Measurements from ENCODE around the gene IL2RA.
"Not testable (repeated sequence)": the region's sequence is repeated elsewhere in the genome, so short reads cannot be mapped to it uniquely, and the experiment has no call there.

Gene IL2RA

DNA sequence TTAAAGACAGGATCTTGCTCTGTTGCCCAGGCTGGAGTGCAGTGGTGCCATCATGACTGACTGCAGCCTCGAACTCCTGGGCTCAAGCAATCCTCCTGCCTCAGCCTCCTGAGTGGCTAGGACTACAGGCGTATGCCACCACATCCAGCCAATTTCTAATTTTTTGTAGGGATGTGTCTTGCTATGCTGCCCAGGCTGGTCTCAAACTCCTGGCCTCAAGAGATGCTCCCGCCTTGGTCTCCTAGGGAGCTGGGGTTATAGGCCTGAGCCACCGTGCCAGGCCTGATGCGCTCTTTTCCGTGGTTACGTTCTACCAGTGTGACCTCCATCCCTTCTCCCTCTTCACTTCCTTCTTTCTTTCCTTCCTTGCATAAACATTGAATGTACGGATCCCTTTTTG lies 50.6 kb downstream of the IL2RA start:
- no peak for DNase-seq

DNA sequence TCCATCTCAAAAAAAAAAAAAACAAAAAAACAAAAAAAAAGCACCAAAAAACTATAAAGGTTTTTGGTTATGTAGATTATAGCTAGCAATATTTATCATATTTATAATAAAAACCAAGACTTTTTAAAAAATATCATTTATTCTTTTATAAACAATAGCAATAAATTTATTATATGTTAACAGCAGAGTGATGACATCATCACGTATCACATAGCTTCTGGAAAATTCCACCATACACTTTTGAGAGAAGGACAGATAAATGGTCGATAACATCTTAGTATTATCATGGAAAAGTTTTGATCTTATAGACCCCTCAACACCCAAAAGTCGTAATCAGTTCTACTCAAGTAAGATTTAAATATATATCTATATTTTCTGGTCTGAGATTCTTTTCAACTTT lies 51.6 kb downstream of the IL2RA start:
- DNase-seq = no peak

DNA sequence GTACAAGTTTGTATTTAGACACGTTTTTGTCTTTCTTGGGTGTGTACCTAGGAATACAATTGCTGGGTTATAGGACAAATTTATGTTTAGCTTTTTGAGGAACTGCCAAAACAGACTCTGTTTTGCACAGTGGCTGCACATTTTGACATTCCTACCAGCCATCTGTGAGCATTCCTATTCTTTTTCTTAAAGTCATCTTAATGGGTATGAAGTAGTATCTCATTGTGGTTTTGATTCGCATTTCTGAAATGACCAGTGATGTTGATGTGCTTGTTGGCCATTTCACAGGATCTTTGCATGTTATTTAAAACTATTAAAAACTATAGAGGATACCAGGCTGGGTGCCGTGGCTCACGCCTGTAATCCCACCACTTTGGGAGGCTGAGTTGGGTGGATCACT lies 52.2 kb downstream of the IL2RA start:
- no peak for DNase-seq

DNA sequence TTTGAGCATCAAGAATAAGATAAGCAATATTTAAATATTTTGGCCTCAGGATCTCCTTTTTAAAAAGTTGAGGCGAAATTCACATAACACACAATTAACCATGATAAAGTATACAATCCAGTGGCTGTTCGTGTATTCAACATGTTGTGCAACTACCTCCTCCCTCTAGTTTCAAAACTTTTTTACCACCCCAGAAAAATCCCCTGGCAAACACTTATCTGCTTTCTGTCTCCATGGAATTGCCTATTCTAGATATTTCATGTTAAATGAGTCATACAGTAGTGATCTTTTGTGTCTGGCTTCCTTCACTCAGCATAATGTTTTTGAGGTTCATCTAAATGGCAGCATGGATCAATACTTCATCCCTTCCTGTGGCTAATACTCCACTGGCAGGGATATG lies 53.0 kb downstream of the IL2RA start:
- no peak for DNase-seq

DNA sequence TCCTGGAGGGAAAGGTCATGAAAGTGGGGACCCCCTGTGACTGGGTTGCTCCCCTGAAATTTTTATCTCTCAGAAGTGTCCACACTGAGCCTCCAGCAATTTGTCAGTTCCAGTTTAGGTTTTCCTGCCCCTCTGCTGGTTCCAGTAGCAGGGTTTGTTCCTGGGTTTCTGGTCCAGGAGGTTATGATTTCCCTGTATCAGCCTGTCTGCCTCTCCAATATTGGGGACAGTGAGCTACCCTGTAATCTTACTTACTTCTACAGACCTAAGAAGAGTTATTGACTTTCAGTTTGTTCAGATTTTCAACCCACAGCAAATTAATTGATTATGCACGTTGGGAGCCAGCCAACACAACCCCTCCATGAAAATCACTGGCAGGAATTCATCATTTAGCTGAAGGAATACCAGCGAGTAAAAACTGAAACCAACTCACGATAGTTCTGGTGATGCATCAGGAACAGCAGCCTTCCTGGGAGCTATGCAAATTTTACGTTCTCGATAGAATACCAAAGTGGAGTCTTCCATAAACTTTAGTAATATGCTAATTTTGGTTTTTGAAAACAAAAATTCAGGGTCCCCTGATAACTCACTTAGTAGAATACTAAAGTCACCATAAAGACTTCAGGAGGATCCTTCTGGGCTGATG lies 53.5 kb downstream of the IL2RA start:
- DNase-seq = no peak

DNA sequence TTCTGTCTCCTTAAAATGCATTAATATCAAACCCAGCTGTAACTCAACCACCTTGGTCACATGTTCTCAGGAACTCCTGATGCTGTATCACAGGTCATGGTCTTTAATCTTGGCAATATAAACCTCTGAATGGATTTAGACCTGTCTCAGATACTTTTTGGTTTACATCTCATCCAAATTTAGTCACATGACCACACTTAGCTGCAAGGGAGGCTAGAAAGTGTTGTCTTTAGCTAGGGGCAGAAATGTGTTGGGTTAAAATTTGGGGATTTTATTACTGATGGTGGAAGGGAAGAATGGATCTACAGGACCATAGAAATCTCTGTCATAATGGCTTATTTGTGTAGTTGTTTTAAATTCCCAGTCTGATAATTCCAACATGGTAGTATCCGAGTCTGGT lies 55.2 kb downstream of the IL2RA start:
- DNase-seq = no peak

DNA sequence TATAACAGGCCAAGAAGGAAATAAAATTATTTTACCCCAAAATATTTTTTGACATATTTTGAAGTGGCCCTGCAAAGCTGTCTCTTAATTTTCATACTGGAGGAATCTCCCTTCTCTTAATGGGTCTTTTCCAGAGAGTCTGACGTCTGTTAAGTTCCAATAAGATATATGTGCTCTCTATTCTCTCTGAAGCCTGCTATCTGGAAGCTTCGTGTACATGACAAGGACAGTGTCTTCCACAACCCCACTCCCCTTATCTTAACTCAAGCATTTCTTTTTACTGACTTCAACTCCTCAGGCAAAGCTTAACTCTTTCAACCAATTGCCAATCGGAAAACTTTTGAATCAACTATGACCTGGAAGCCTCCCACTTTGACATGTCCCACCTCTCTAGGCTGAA lies 55.6 kb downstream of the IL2RA start:
- DNase-seq = no peak

DNA sequence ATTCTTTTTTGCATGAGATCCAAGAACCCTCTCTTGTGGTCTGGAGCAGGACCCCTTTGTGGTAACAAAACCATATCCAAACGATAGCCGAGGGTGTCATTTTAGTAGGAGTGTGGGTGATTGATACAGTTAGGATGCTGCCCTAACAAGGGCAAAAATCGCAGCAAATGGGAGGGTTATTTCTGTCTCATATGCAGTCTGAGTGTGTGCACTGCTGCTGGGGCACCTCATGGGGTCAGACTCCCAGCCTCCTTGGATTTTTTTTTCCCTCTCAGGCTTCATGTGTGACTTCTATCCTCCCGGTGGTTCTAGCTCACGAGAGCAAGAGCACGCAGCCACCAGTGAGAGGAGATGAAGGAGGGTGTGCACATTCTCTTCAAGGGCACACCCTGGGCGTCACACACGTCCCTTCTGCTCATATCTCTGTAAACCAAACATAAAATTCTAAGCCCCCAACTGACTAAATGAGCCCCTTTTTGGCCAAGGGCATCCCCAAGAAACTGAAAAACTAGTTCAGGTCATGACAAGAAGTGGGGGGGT lies 56.2 kb downstream of the IL2RA start:
- no peak for DNase-seq

DNA sequence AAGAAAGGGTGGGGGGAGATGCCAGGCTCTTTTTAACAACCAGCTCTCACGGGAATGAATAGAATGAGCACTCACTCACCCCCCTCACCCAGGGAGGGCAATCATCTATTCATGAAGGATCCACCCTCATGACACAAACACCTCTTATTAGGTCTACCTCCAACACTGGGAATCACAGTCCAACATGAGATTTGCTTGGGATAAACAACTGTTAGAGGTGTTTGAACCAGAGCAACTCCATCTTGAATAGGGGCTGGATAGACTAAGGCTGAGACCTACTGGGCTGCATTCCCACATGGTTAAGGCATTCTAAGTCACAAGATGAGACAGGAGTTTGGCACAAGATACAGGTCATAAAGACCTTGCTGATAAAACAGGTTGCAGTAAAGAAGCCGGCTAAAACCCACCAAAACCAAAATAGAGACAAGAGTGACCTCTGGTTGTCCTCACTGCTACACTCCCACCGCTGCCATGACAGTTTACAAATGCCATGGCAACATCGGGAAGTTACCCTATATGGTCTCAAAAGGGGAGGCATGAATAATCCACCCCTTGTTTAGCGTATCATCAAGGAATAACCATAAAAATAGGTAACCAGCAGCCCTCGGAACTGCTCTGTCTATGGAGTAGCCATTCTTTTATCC lies 56.9 kb downstream of the IL2RA start:
- not testable (repeated sequence) for DNase-seq

DNA sequence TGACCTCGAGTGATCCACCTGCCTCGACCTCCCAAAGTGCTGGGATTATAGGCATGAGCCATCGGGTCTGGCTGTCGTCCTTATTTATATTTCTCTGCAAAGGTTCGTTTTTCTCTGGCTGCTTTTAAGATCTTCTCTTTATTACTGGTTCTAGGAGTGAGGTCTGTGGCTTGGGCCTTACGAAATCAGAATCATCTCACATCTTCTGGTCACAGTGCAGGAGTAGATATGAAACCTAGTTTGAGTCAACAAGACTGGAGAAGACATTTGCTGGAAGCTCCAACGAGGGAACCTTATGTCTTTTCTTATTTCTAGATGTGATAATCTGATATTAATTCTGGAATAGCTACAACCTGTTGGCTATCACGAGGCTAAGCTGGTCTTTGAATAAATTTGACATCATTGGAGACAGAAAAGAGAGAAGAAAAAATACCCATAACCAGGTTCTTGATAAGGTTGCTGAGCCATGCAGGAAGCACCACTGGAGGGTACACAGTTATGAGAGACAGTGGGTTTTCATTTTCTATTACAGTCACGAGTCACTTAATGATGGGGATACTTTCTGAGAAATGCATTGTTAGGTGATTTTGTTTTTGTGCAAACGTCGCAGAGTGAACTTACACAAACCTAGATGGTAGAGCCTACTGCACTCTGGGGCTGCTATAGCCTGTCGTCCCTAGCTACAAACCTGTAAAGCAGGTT lies 59.2 kb downstream of the IL2RA start:
- no peak for DNase-seq

DNA sequence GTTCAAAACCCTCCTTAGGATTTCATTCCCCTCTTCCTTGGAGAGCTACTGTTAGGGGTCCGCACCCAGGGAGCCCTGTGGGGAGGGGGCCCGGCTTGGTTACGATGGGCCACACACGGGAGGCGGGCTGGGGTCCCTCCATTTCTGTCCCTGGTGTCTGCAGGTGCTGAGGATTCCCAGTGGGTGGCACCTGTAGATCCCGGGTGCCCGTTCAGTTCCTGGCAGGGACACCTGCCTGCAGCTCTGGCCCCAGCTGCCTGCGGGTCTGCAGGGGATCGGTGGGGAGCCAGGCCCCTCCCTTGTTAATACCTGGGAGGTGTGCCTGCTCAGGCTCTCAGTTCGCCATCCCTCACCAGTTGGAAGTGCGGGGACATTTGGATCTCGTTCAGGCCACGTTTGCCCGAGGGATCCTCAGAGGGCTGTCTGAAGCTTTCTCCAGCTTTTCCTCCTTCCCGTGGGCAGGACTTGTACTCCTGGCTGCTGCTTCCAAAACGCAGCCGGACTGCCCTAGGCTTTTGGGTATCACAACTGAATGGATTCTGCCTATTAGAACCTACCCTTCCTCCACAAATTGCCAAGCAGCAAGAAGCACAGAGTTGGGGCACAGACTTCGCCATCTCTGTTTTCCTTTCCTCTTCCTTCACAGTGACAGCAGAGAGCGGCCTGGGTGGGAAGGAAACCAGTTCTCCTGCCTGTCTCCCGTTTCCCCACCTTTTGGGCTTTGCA lies 62.6 kb downstream of the IL2RA start:
- DNase-seq = no peak

DNA sequence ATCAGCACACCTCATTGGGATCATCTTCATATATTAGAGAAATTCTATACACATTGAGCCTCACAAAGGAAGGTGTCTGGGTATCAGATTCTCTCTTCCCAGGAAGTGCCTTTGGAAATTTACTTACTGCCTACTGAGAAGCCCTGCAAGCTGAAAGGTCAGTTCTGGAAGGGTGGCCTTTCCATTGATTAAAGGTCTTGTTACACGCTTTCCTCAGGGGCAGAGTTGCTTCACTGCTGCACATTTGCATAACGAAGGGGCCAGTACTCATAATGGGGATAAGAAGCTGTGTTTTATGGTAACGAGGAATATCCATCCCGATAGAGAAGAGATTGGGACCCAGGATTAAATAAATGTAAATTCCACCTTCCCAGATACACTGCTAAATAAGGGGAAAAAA lies 65.5 kb downstream of the IL2RA start:
- DNase-seq = no peak

DNA sequence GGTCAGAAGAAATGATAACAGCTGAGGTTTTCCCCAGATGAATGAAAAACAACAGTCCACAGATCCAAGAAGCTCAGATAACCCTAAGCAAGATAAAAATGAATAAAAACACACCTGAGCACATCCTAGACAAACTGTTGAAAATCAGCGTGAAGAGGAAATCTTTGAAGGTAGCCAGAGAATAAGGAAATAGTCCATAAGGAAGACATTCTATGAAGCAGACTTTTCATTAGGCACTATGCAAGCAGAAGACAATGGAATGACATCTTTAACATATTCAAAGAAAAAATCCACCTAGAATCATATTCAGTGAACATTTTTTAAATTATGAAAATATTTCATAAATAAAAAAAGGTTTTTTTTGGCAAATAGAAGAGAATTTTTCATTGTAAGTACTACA lies 69.8 kb downstream of the IL2RA start:
- DNase-seq = no peak

DNA sequence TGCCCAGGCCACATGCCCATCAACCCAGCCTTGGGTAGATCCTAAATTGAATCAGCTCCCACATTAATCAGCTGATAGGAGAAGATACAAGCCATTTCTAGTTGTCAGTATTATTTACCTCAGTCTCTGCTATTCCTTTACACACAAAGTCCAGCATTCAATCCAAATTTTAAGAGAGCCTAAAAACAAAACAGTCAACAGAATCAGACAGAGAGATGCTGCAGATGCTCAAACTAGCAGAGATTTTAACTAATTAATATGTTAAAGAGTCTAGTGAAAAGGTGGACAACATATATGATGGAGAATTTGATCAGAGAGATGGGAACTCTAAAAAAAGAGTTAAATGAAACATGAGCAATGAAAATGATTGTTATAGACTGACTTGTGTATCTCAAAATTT lies 70.5 kb downstream of the IL2RA start:
- no peak for DNase-seq

DNA sequence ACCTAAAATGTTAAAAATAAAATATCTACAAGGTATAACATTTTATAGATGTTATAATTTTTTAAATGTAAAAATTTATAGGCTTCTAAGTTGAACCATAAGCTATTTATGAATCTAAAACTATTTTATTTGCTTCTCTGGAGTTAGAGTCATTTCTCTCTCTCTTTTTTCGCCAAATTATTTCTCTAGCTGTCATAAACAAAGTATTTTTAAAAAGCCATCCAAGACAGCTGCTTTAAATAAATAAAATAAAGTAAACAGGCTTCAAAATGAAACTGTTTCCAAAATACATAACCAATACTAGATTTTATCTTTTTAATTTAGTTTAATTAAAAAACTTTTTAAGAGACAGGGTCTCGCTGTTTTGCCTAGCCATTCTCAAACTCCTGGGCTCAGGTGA lies 72.4 kb downstream of the IL2RA start:
- DNase-seq = no peak

DNA sequence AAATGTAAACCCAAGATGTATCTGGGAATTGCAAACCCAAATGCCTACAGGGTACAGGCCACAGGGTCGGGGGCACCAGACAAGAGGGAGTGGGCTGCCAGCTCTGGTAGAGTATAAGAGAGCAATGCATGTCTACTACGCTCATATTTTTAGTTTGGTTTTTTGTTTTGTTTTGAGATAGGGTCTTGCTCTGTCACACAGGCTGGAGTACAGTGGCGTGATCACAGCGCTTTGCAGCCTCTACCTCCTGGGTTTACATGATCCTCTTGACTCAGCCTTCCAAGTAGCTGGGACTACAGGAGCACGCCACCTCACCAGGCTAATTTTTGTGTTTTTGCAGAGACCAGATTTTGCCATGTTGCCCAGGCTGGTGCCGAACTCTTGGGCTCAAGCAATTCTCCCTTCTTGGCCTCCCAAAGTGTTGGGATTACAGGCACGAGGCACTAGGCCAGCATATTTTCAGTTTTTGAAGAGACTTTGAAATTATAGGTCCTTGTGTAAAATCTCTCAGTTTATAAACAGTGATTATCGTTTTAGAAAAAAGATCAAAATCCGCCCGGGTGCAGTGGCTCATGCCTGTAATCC lies 73.7 kb downstream of the IL2RA start:
- no peak for DNase-seq

DNA sequence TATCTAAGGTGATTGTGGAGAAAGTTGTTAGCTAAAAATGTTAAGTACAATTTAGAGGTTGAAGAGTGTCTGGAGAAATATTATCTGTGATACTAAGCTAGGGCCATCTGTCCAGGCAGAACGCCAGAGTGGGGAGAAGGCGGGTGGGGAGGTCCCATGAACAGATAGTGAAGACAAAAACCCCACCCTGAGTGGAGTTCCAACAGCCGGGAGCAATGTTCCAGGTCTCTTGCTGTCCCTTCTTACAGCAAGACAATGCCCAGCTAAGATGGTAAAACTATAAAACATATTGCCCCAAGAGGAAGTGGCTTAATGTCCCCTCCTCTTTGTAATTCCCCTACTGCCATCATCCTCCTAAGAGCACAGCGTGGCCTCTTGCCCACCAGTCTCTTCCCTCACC lies 74.4 kb downstream of the IL2RA start:
- no peak for DNase-seq

DNA sequence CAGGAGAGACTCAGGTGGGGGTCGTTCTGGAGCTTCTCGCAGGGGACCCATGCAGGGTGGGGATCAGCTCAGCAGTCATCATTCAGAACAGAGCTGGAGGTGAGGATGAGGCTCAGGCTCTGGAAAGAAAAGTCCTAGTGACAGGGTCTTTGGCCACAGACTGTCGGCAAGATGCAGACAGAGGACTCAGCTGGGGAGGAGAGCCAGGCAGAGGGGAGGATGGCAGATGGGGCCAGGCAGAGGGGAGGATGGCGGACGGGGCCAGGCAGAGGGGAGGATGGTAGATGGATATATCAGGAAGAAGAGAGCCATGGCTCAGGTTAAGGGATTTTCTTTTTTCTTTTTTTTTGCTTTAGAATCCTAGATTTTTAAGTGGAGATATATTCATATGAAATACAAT lies 77.1 kb downstream of the IL2RA start:
- DNase-seq = no peak

DNA sequence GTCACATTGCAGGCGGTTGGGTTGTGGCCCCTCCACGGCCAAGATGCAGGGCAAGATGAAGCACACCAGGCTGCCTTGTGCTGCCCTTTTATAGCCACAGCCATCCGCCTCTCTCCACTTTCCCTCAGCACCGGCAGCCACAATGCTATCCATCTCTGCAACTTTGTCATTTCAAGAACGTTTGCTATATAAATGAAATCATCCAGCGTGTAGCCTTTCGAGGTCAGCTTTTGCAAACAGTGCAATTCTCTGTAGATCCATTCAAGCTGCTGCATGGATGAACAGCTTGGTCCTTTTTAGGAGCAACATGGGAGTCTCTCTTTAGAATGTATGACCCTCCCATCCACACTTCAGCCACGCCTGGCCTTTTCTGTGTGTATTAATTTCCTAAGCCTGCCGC lies 78.4 kb downstream of the IL2RA start:
- no peak for DNase-seq

DNA sequence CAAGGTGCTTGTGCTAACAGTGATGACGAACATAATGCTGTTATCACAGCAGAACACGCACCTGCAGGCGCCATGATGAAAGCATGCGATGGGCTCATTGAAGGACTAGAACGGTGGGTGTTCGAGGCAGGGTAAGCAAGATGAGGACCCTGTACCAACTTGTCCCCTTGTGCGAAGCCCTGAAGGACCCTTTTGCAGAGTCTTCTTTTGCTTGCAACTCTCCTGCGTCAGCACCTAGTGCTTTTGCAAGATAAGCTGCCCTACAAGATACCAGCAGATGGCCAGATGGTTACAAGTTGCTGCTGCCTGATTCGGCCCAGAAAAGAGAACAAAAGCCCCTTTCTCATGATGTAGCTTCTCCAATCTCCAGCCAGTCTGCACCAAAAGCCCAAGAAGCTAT lies 80.6 kb downstream of the IL2RA start:
- DNase-seq = no peak

DNA sequence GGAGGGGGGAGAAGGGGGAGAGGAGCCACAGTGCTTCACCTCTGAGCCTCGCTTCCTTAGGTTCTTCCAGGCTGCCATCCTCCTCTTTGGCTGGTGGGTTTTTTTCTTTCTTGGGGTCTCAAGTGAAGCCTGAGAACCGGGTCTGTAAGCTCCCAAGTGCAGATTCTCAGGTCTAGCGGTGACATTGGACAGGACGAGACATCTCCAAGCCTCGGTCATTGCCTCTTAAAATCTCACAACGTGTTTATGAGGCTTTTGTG lies 84.0 kb downstream of the IL2RA start:
- no peak for DNase-seq

DNA sequence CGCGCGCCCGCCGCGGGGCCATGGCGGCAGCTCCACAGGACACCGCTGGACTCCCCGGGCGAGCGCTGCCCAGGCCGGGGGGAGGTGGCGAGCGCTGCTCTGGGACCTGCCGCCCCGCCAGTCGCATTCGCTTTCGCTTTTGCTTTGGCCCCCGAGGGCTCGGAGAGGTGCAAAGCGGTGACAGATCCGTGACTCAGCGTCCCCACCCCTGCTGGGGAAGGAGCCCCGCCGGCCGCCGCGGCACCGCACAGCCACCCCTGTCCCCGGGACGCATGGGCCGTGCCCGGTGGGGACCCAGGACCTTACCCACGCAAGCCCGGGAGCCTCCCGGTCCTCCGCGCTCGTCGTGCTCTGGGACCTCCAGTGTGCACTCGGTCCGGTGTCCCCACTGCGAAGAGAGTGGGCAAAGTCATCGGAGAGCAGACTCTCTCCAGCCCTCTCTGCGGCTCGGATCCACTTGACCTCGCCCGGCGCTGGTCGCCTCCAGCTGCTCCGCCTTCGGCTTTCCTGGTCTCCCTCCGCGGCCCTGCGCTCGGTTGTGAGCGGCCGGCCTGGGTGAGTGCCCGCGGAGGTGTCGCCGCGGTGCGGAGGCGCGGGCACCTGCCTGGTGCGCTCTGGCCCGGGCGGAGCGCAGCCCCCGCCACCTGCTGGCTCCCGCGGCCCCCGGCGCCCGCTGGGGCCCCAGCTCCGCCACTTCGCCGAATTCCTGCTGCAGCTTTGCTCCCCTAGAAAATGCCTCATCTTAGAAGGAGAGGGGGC lies 84.5 kb downstream of the IL2RA start, which contains the start of gene IL15RA:
TSS of gene IL15RA (minus strand) at position 73 of the 759 bp plus-strand sequence. CDS start at position 22, 51 bp downstream.
- DNase-seq = no peak
